ENCODE results near the gene FXR2.

DNA sequence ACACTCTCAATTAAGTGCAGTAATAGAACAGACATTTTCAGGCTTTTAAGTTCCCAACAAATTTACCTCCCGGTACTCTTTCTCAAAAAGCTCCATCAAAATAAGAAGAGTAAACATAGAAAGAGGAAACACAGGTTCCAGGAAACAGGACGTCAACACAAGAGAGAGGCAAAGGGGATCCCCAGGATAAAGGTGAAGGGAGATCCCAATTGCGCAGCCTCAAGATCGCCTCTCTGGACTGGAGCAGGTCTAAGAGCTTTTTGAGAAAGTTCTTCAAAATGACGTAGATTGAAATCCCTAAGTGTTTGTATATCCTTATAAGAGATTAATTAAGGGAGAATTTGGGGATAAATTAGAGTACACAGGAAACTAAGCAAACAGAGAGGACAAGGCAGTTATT, 3.9 kb upstream of the FXR2 start:
- TF ChIP-seq, protein P1, sequence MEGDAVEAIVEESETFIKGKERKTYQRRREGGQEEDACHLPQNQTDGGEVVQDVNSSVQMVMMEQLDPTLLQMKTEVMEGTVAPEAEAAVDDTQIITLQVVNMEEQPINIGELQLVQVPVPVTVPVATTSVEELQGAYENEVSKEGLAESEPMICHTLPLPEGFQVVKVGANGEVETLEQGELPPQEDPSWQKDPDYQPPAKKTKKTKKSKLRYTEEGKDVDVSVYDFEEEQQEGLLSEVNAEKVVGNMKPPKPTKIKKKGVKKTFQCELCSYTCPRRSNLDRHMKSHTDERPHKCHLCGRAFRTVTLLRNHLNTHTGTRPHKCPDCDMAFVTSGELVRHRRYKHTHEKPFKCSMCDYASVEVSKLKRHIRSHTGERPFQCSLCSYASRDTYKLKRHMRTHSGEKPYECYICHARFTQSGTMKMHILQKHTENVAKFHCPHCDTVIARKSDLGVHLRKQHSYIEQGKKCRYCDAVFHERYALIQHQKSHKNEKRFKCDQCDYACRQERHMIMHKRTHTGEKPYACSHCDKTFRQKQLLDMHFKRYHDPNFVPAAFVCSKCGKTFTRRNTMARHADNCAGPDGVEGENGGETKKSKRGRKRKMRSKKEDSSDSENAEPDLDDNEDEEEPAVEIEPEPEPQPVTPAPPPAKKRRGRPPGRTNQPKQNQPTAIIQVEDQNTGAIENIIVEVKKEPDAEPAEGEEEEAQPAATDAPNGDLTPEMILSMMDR (IDR thresholded peaks at IDR 0.05) = no peak
- TF ChIP-seq EZH2 (IDR thresholded peaks at IDR 0.05) (no peak), EZH2phosphoT487 (IDR thresholded peaks at IDR 0.05) (no peak)
